H1 (cell line): ENCODE results near the gene GNB5.

Experiments used
- ATF3 ChIP-seq: IDR thresholded peaks from 2 replicates; pipeline ENCODE4 v1.6.1; 2011; ENCODE audit warnings: low read depth, mild to moderate bottlenecking, low read length; ENCODE audit not compliant: insufficient read depth
- CREB1 ChIP-seq: IDR thresholded peaks from 2 replicates; pipeline ENCODE4 v1.6.1; 2012; ENCODE audit warnings: inconsistent platforms
- CTCF ChIP-seq, 3 experiments: IDR thresholded peaks; 1 replicate in 2 of 3; 2 replicates in 1 of 3; pipeline versions ENCODE4 v1.5.1 to v1.6.1; 2011; ENCODE audit warnings: low read length in 3 of 3, mild to moderate bottlenecking in 3 of 3, inconsistent platforms in 2 of 3, low read depth in 1 of 3, moderate library complexity in 1 of 3; ENCODE audit not compliant: insufficient read depth in 1 of 3; ENCODE audit errors: control extremely low read depth in 1 of 3
- EZH2 ChIP-seq: fragments of 200-600 bp; sonication (generic); IDR thresholded peaks from 2 replicates; pipeline ENCODE4 v1.7.1; 2012; ENCODE audit warnings: low read depth, mild to moderate bottlenecking, moderate library complexity, low read length, inconsistent platforms; ENCODE audit not compliant: severe bottlenecking
- SRF ChIP-seq: IDR thresholded peaks from 2 replicates; pipeline ENCODE4 v1.6.1; 2011; ENCODE audit warnings: mild to moderate bottlenecking, low read depth, low read length, moderate library complexity
- TBP ChIP-seq: IDR thresholded peaks from 2 replicates; pipeline ENCODE4 v1.6.1; 2011; ENCODE audit warnings: low read depth, low read length, improper control_type of control experiment

- TF ChIP-seq ATF3 (no peak), CTCF (IDR thresholded peaks at IDR 0.05; ENCODE audit: control extremely low read depth in 1 of 3, insufficient read depth in 1 of 3, low read depth in 1 of 3, low read length in 3 of 3) (no peak), TBP (no peak), SRF (no peak), CREB1 (no peak), EZH2 (no peak)
Measured at GRCh38 chr15:52218816-52219215, 27.6 kb upstream of the GNB5 start.
